PFSK-1 (cell line): ENCODE data around the gene SLC30A1.

Experiments used
- FOXP2 ChIP-seq: optimal IDR thresholded peaks from 2 replicates; pipeline ENCODE3; 2011; ENCODE audit warnings: borderline replicate concordance, control low read depth, inconsistent platforms; ENCODE audit not compliant: insufficient read depth; ENCODE audit errors: extremely low read length, extremely low read depth
- POLR2AphosphoS5 ChIP-seq: IDR thresholded peaks from 2 replicates; pipeline ENCODE4 v1.6.1; 2012; ENCODE audit warnings: low read depth, mild to moderate bottlenecking, control low read depth, low read length, moderate library complexity
- SIN3A ChIP-seq: IDR thresholded peaks from 2 replicates; pipeline ENCODE4 v1.6.1; 2012; ENCODE audit warnings: mild to moderate bottlenecking, low read length, moderate library complexity, borderline replicate concordance; ENCODE audit not compliant: insufficient read depth
- TAF1 ChIP-seq: IDR thresholded peaks from 2 replicates; pipeline ENCODE4 v1.6.1; 2012; ENCODE audit warnings: low read length, control low read depth, borderline replicate concordance; ENCODE audit not compliant: insufficient read depth
- TF ChIP-seq, protein P1 (sequence below), 2 experiments: IDR thresholded peaks; 2 replicates each; pipeline versions ENCODE4 v1.6.1 to v1.8.0; 2011 to 2012; ENCODE audit warnings: low read depth in 2 of 2, low read length in 2 of 2, control low read depth in 1 of 2, inconsistent platforms in 1 of 2, mild to moderate bottlenecking in 1 of 2, moderate library complexity in 1 of 2; ENCODE audit not compliant: insufficient read depth in 1 of 2

SLC30A1 gene

DNA sequence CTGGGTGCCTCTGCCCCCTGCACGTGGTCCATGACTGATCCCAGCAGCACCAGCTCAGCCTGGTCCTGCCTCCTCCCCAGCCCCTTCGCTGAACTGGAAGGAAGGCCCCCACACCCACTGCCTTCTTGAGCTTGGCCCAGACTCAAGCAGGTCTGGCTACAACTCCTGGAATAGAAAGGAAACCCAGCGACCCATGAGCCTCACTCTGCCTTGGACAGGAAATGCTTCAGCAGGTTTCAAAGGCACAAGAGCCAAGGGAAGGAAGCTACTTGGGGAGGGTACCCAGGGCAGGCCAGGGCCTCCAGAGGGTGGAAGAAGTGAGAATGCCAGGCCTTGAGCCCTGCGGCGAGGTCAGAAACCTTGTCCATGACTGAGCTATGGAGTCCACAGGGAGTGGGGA, 51.1 kb downstream of the SLC30A1 start:
- TF ChIP-seq SIN3A: no peak

DNA sequence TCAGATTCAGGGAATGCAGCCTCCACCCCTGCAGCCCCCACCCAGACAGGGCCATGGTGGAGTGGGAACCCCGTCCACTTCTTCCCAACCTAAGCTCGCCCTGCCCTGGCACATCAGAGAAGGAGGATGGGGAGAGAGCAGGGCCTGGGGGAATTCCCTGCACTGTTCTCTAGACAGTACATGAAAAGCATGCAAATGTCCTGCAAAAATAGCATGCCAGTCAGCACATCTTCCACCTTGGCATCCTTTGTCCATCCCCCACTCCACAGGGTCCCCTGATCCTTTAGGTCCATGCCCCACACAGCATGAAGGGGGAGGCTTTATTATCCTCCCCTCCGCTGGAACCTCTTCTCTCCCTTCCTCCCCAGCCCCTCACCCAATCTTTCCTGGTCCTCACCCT, 52.0 kb downstream of the SLC30A1 start:
- TF ChIP-seq SIN3A (no peak), FOXP2 (no peak), POLR2AphosphoS5 (no peak), TAF1 (no peak)
- TF ChIP-seq, protein P1, sequence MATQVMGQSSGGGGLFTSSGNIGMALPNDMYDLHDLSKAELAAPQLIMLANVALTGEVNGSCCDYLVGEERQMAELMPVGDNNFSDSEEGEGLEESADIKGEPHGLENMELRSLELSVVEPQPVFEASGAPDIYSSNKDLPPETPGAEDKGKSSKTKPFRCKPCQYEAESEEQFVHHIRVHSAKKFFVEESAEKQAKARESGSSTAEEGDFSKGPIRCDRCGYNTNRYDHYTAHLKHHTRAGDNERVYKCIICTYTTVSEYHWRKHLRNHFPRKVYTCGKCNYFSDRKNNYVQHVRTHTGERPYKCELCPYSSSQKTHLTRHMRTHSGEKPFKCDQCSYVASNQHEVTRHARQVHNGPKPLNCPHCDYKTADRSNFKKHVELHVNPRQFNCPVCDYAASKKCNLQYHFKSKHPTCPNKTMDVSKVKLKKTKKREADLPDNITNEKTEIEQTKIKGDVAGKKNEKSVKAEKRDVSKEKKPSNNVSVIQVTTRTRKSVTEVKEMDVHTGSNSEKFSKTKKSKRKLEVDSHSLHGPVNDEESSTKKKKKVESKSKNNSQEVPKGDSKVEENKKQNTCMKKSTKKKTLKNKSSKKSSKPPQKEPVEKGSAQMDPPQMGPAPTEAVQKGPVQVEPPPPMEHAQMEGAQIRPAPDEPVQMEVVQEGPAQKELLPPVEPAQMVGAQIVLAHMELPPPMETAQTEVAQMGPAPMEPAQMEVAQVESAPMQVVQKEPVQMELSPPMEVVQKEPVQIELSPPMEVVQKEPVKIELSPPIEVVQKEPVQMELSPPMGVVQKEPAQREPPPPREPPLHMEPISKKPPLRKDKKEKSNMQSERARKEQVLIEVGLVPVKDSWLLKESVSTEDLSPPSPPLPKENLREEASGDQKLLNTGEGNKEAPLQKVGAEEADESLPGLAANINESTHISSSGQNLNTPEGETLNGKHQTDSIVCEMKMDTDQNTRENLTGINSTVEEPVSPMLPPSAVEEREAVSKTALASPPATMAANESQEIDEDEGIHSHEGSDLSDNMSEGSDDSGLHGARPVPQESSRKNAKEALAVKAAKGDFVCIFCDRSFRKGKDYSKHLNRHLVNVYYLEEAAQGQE (IDR thresholded peaks at IDR 0.05; ENCODE audit: insufficient read depth in 1 of 2, low read depth in 2 of 2, low read length in 2 of 2): no peak

DNA sequence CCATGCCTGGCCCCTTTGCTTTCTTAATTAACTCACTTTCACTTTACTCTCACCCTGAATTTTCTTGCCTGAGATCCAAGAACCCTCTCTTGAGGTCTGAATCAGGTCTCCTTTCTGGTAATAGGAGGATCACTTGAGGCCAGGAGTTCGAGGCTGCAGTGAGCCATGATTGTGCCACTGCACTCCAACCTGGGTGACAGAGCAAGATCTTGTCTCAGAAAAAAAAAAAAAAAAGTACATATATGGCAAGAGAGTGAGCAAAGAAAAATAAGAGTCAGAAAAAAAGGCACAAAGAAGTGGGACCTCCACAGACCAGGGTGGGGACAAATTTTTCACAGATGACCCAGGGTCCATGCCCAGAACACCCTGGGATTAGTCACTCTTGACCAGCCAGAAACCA, 52.9 kb downstream of the SLC30A1 start:
- TF ChIP-seq SIN3A (no peak), FOXP2 (no peak), TAF1 (no peak), POLR2AphosphoS5 (no peak)
- TF ChIP-seq, protein P1 (IDR thresholded peaks at IDR 0.05; ENCODE audit: insufficient read depth in 1 of 2, low read depth in 2 of 2, low read length in 2 of 2): no peak

DNA sequence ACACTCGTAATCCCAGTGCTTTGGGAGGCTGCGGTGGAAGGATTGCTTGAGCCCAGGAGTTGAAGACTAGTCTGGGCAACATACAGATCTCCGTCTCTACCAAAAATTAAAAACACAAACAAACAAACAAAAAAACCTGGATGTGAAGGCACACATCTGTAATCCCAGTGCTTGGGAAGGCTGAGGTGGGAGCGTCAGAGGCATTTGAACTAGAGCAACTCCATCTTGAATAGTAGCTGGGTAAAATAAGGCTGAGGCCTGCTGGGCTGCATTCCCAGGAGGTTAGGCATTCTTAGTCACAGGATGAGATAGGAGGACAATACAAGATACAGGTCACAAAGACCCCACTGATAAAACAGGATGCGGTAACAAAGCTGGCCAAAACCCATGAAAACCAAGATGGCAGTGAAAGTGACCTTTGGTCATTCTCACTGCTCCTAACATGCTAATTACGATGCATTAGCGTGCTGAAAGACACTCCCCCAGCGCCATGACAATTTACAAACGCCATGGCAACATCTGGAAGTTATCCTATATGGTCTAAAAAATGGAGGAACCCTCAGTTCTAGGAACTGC, 53.8 kb downstream of the SLC30A1 start:
- TF ChIP-seq POLR2AphosphoS5: no peak

DNA sequence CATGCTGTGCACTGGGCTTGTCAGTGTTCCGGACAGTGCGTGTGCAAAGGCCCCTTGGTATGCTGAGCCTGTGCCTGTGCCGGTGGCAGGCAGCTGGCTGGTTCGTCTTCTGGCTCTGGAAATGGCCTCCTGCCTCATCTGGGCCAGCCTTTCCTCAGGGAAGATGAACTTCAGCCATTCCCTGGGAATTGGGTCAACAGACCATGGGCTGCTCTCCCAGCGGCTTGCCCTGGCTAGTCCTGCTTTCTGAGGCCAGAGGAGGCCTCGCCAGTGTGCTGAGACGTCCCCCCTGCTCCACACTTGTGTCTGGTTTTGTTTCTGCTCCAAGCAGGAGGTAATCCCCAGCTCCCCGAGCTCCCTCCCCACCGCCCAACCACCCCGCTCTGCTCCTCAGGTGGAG, 54.4 kb downstream of the SLC30A1 start:
- no peak for TF ChIP-seq FOXP2
- TF ChIP-seq SIN3A: no peak
- TF ChIP-seq TAF1: no peak
- TF ChIP-seq, protein P1 (IDR thresholded peaks at IDR 0.05; ENCODE audit: insufficient read depth in 1 of 2, low read depth in 2 of 2, low read length in 2 of 2): no peak
- no peak for TF ChIP-seq POLR2AphosphoS5

DNA sequence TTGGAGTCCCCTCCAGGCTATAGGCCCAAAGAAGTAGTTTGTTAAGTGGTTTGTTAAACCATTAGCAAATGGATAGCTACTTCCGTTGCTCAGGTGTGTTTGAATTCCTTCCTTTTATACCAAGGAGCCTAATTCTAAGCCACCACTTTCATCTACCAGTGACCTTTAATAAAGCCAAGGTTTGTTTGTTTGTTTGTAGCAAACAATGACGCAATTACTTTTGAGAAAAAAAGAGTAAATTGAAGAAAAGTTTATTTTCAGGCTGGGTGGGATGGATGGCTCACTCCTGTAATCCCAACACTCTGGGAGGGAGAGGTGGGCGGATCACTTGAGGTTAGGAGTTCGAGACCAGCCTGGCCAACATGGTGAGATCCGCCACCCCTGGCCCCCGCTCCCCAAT, 56.2 kb downstream of the SLC30A1 start:
- no peak for TF ChIP-seq FOXP2
- no peak for TF ChIP-seq POLR2AphosphoS5
- no peak for TF ChIP-seq TAF1
- TF ChIP-seq, protein P1 (IDR thresholded peaks at IDR 0.05; ENCODE audit: insufficient read depth in 1 of 2, low read depth in 2 of 2, low read length in 2 of 2): no peak
- no peak for TF ChIP-seq SIN3A
